Activated CD4-positive, alpha-beta T cell treated with anti-CD3 and anti-CD28 coated beads, Interleukin-2, amount 50 U/mL, for 48 hours (primary cell): Measurements from ENCODE around the gene VPS8.
"Not testable (repeated sequence)": the region's sequence is repeated elsewhere in the genome, so short reads cannot be mapped to it uniquely, and the experiment has no call there.

Experiments used
- DNase-seq, 2 experiments: peaks; one replicate each; pipeline ENCODE4 v3.0.0-alpha.2; 2020

VPS8 gene

GRCh38 chr3:184932777-184933176 is 120.8 kb downstream of the VPS8 start:
- DNase-seq: no peak

- no peak for DNase-seq
These were observed 125.6 kb downstream of the VPS8 start for GRCh38 chr3:184937611-184938010.

- DNase-seq: no peak
These were observed 129.4 kb downstream of the VPS8 start for GRCh38 chr3:184941408-184941807.

DNA sequence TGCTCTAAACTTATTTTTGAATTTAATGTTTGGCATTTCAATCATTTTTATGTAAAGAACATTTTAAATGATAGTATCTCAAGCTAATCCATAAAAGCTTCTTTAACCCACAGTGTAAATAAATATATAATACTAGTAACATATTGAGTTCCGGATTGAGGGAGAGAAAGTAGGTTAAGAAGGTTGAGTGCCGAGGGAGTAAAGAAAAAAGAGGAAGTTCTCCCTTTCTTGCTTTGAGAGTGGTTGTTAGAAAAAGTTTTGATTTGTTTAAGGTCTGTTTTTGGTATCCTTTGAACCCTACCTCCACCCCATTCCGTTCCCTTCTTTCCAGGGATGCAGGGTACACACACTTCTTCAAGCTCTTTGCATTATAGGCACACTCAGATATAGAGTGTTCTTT is 130.8 kb downstream of the VPS8 start:
- DNase-seq: no peak

DNA sequence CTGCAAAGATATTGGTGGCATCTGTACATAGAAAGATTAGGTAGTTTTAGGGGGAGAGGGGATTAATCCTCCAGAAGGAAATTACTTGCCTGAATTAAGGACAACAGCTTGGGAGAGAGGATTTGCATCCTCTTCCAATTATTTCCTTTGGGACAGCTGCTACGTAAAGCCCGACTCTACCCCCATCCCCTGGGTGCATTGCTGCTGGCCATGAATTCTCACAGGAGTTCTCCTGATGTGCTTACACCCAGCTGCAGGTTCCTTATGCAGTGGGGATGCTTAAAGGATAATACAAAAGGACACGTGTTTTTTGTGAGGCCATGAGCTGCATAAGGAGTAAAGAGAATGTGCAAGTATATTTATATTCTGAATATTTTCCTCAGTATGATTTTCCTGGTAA is 132.3 kb downstream of the VPS8 start:
- no peak for DNase-seq

GRCh38 chr3:184945886-184946625 is 134.1 kb downstream of the VPS8 start:
- no peak for DNase-seq

DNA sequence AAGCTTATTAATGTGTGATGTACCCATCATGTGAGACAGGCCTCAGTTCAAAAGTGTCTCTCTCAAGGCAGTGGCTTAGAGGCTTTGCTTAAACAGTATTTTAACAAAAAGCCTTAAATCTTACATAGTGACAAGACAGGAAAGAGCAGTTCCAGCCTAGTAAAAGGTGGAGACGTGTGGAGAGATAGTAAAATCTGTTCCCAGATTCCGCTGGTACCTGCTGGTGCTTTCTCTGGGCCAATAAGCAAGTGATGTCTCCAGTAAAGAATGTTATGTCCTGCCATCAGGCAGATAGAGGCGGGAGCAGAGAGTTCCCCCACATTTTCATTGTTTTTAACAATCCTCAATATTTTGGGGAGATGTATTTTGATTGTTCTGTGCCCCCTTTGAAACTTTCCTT is 135.0 kb downstream of the VPS8 start:
- DNase-seq: no peak

GRCh38 chr3:184949251-184949965 is 137.4 kb downstream of the VPS8 start:
- DNase-seq: no peak

GRCh38 chr3:184950816-184951215 is 138.8 kb downstream of the VPS8 start:
- not testable (repeated sequence) for DNase-seq

GRCh38 chr3:184952671-184953070 is 140.7 kb downstream of the VPS8 start:
- DNase-seq: no peak

DNA sequence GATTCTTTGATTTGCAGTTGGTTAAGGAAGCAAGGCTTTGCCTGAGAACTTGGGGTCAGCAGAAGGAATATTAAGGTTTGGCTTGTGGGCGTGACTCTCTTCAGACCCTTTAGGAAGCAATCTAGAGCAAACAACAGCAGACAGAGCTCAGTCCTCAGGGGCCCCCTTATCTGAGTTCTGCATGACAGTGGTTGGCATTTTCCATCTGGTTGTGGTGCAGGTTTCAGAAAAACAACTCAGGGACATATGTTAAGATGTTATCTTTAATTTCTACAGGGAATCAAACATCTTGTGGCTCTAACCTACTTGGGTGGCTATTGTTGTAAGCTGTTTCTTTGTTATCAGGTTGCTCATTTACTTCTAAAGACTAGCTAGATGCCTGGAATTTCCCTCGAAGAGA is 141.4 kb downstream of the VPS8 start:
- no peak for DNase-seq

- DNase-seq: no peak
These were observed 142.3 kb downstream of the VPS8 start for GRCh38 chr3:184954251-184954650.

- DNase-seq: not testable (repeated sequence)
These were observed 142.9 kb downstream of the VPS8 start for GRCh38 chr3:184954851-184955250.

DNA sequence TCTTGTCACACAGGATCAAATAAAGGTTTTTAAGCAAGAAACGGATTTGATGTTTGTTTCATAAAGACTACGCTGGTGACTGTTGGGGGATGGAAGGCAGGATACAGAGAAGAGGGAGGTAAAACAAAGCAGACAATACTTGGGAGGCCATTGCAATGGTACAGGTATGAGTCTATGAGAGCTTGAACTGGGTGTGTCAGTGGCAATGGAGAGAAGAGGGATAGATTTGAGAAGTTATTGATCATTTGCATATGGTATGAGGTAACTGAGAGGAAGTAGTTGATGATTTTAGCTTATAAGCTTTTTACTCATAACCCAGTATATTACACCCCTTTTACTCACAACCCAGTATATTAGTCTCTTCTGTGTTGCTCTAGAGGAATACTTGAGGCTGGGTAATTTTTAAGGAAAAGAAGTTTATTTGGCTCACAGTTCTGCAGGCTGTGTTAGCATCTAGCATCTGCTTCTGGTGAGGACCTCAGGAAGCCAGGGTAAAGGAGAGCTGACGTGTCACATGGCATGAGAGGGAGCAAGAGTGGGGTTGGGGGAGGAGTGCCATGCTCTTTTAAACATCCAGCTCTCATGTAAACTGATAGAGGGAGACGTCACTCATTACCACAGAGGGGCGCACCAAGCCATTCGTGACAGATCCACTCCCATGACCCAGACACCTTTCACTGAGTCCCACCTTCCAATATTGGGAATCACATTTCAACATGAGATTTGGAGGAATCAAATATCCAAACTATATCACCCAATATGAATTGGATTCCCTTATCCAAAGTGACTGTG is 153.9 kb downstream of the VPS8 start:
- no peak for DNase-seq

DNA sequence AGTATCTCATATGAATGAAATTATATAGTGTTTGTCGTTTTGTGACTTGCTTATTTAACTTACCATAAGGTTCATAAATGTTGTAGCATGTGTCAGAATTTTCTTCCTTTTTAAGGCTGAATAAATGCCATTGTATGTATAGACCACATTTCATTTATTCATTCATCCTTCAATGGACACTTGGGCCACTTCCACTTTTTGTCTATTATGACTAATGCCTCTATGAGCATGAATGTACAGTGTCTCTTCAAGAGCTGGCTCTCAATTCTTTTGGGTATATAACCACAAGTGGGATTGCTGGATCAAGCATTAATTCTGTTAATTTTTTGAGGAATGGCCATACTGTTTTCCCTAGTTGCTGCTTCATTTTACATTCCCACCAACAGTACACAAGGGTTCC is 156.1 kb downstream of the VPS8 start:
- DNase-seq: no peak

GRCh38 chr3:184970186-184970585 is 158.2 kb downstream of the VPS8 start:
- no peak for DNase-seq

- DNase-seq: no peak
These were observed 165.8 kb downstream of the VPS8 start for GRCh38 chr3:184977796-184978195.

DNA sequence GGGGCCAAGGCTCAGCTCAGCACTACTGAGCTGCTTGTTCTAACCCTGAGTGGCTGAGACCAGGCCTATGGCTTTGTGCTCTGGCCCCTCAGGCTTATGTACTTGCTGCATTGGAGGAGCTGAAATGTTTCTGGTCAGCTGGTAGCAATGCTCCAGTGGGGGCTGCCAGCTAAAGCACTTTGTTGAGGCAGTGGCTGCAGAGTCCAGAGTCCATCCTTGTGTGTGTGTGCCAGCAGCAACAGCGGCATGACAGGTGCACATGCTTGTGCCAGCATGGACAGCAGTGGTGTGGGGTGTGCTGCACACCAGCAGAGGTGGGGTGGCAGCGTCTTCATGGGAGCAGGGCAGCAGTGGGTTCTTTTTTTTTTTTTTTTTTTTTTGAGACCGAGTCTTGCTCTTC is 169.1 kb downstream of the VPS8 start:
- no peak for DNase-seq

- DNase-seq: no peak
These were observed 170.1 kb downstream of the VPS8 start for GRCh38 chr3:184982076-184982475.

GRCh38 chr3:184985586-184985985 is 173.6 kb downstream of the VPS8 start:
- no peak for DNase-seq

DNA sequence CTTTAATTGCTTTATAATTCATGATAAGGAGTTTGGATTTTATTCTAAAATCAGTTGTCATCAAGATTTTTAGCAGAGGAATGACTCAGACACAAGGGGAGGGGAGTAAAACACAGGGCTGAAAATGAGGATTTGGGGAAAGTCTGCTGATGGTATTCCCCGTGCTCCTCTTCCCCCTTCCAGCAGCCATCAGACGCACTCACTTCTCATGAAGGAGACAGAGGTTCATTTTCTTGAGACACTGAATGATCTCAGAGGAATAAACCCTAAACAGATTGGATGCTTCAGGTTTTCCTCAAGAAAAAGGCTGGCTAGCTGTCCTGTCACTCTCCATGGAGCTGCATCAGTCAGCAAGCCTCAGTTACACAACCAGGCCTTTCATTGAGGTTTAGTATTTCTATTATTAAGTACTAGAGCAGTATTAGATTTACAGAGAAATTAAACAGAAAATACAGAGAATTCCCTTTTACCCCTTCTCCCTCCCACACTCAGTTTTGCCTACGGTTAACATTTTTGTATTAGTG is 174.5 kb downstream of the VPS8 start:
- DNase-seq: no peak

DNA sequence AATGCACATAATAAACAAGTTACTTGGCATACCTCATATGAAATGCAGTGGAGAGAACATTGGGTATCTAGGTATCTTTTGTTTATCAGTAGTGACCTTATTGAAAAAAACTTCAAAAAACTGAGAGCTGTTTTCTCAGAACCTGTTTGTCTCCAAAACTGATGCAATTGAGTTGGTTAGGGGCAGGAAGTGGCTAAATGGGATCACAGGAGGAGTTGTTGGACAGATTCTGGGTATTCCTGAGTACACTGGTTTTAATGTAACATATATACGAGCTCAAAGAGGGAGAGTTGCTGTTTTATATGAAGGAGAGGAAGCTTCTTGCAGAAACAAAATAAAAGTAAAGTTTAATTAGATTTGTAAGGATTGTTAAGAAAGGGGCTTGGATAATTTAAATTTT is 181.4 kb downstream of the VPS8 start:
- no peak for DNase-seq

DNA sequence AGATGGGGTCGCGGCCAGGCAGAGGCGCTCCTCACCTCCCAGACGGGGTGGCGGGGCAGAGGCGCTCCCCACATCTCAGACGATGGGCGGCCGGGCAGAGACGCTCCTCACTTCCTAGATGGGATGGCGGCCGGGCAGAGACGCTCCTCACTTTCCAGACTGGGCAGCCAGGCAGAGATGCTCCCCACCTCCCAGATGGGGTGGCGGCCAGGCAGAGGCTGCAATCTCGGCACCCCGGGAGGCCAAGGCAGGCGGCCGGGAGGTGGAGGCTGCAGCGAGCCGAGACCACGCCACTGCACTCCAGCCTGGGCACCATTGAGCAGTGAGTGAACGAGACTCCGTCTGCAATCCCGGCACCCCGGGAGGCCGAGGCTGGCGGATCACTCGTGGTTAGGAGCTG is 191.9 kb downstream of the VPS8 start:
- not testable (repeated sequence) for DNase-seq

GRCh38 chr3:185009650-185010049 is 197.7 kb downstream of the VPS8 start:
- no peak for DNase-seq
